ENCODE results near the gene CCNL1.

CCNL1 gene

GRCh38 chr3:157170861-157171260 lies 10.9 kb upstream of the CCNL1 start:
- TF ChIP-seq ZFP3 (CRISPR knock-in tag; IDR thresholded peaks at IDR 0.05) (no peak), ARNTL (CRISPR knock-in tag; IDR thresholded peaks at IDR 0.05; ENCODE audit: borderline replicate concordance, low read depth) (no peak), ZNF8 (CRISPR knock-in tag; IDR thresholded peaks at IDR 0.05) (no peak), RARB (CRISPR knock-in tag; IDR thresholded peaks at IDR 0.05) (no peak), ZFP30 (CRISPR knock-in tag; IDR thresholded peaks at IDR 0.05) (no peak), ESRRG (CRISPR knock-in tag; IDR thresholded peaks at IDR 0.05) (no peak), ZNF565 (CRISPR knock-in tag; conservative IDR thresholded peaks at IDR 0.05; ENCODE audit: low read depth) (no peak), OSR1 (CRISPR knock-in tag; IDR thresholded peaks at IDR 0.05) (no peak), CSRNP3 (CRISPR knock-in tag; IDR thresholded peaks at IDR 0.05) (no peak), CREB5 (CRISPR knock-in tag; IDR thresholded peaks at IDR 0.05; ENCODE audit: low read depth) (no peak), PPARA (CRISPR knock-in tag; IDR thresholded peaks at IDR 0.05; ENCODE audit: borderline replicate concordance) (no peak), BACH2 (CRISPR knock-in tag; IDR thresholded peaks at IDR 0.05; ENCODE audit: borderline replicate concordance) (no peak), TCF4 (CRISPR knock-in tag; IDR thresholded peaks at IDR 0.05; ENCODE audit: borderline replicate concordance) (no peak), ZNF70 (CRISPR knock-in tag; IDR thresholded peaks at IDR 0.05) (no peak), TSHZ2 (CRISPR knock-in tag; IDR thresholded peaks at IDR 0.05) (no peak), SNAI2 (CRISPR knock-in tag; IDR thresholded peaks at IDR 0.05) (no peak)
- no peak for ATAC-seq

GRCh38 chr3:157167371-157168042 lies 7.6 kb upstream of the CCNL1 start:
- TF ChIP-seq ZFP30 (CRISPR knock-in tag; IDR thresholded peaks at IDR 0.05) (no peak), ZFP3 (CRISPR knock-in tag; IDR thresholded peaks at IDR 0.05) (no peak), ZC3H10 (CRISPR knock-in tag; IDR thresholded peaks at IDR 0.05) (no peak), CSRNP3 (CRISPR knock-in tag; IDR thresholded peaks at IDR 0.05) (no peak)
- ATAC-seq = no peak

GRCh38 chr3:157166561-157166960 lies 6.6 kb upstream of the CCNL1 start:
- ATAC-seq = no peak
- no peak for TF ChIP-seq SNAI2 (CRISPR knock-in tag; IDR thresholded peaks at IDR 0.05)
- TF ChIP-seq CREB5 (CRISPR knock-in tag; IDR thresholded peaks at IDR 0.05; ENCODE audit: low read depth) = no peak
- no peak for TF ChIP-seq PPARA (CRISPR knock-in tag; IDR thresholded peaks at IDR 0.05; ENCODE audit: borderline replicate concordance)
- TF ChIP-seq CSRNP3 (CRISPR knock-in tag; IDR thresholded peaks at IDR 0.05) = no peak
- TF ChIP-seq ESRRG (CRISPR knock-in tag; IDR thresholded peaks at IDR 0.05) = no peak
- no peak for TF ChIP-seq OSR1 (CRISPR knock-in tag; IDR thresholded peaks at IDR 0.05)
- no peak for TF ChIP-seq GLIS3 (CRISPR knock-in tag; IDR thresholded peaks at IDR 0.05)
- no peak for TF ChIP-seq TSHZ2 (CRISPR knock-in tag; IDR thresholded peaks at IDR 0.05)
- TF ChIP-seq TOX (CRISPR knock-in tag; IDR thresholded peaks at IDR 0.05; ENCODE audit: borderline replicate concordance) = no peak
- no peak for TF ChIP-seq BACH2 (CRISPR knock-in tag; IDR thresholded peaks at IDR 0.05; ENCODE audit: borderline replicate concordance)
- TF ChIP-seq ZFP3 (CRISPR knock-in tag; IDR thresholded peaks at IDR 0.05) = no peak
